Prostate gland (tissue), 2 donors: ENCODE results near the gene RAB3IL1.

Experiments
- POLR2A ChIP-seq: fragments of 450-650 bp; IDR thresholded peaks from one replicate; pipeline ENCODE4 v1.6.1; 2016; ENCODE audit warnings: antibody characterized with exemption, mild to moderate bottlenecking
- TF ChIP-seq, protein P1 (sequence below), 4 experiments: fragments of 200-600 bp in 2 of 4; fragments of 450-650 bp in 2 of 4; sonication (generic) in 2 of 4; IDR thresholded peaks; 1 replicate in 3 of 4; 2 replicates in 1 of 4; pipeline ENCODE4 v1.5.1; 2016 to 2019; ENCODE audit warnings: antibody characterized with exemption in 4 of 4, mild to moderate bottlenecking in 2 of 4, moderate library complexity in 2 of 4

DNA sequence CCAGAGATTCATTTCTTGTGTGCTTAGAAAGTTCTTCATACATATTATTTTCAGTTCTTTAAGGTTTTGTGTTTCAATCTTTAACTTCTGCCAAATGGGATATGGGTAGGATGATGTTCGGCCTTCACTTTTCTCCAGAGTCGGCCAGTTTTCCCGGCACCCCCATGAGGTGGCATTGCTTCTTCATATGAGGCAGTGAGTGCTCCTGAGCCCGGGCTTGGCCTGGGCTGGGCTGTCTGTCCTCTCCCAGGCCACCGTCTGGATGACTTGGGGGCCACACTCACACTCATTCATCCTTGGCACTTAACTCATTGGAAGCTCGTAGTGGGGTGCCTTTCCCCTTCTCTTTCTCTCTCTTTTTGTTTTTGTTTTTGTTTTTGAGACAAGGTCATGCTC lies 65.5 kb downstream of the RAB3IL1 start:
- TF ChIP-seq, protein P1, sequence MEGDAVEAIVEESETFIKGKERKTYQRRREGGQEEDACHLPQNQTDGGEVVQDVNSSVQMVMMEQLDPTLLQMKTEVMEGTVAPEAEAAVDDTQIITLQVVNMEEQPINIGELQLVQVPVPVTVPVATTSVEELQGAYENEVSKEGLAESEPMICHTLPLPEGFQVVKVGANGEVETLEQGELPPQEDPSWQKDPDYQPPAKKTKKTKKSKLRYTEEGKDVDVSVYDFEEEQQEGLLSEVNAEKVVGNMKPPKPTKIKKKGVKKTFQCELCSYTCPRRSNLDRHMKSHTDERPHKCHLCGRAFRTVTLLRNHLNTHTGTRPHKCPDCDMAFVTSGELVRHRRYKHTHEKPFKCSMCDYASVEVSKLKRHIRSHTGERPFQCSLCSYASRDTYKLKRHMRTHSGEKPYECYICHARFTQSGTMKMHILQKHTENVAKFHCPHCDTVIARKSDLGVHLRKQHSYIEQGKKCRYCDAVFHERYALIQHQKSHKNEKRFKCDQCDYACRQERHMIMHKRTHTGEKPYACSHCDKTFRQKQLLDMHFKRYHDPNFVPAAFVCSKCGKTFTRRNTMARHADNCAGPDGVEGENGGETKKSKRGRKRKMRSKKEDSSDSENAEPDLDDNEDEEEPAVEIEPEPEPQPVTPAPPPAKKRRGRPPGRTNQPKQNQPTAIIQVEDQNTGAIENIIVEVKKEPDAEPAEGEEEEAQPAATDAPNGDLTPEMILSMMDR (IDR thresholded peaks at IDR 0.05): no peak
- no peak for TF ChIP-seq POLR2A
